Fibroblast of the conjunctiva (primary cell): ENCODE measurements around the gene ADAMTS12.
"Not testable (repeated sequence)": the region's sequence is repeated elsewhere in the genome, so short reads cannot be mapped to it uniquely, and the experiment has no call there.

ENCODE experiments used
- DNase-seq: peaks from one replicate; pipeline ENCODE4 v3.0.0-alpha.2; 2010; ENCODE audit warnings: low read depth

The ADAMTS12 gene

DNA sequence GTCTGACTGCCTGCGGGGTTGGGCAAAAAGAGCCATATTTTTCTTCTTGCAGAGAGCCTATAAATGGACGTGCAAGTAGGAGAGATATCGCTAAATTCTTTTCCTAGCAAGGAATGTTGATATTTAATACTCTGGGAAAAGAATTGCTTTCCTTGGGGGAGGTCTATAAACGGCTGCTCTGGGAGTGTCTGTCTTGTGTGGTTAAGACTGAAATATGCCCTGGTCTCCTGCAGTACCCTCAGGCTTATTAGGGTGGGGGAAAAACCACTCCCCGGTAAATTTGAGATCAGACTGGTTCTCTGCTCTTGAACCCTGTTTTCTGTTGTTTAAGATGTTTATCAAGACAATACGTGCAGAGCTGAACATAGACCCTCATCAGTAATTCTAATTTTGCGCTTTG is 14.5 kb upstream of the ADAMTS12 start:
- not testable (repeated sequence) for DNase-seq

DNA sequence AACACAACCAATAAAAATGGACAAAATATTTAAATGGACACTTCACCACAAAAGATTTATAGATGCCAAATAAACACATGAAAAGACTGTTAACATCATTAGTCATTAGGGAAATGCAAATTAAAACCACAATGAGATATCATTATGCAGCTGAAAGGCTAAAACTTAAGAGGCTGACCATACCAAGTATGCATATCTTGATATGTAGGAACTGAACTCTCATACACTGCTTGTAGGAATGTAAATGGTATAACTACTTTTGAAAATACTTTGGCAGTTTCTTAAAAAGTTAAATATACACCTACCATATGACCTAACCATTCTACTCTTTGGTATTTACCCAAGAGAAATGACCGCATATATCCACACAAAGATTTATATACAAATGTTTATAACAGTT is 13.6 kb upstream of the ADAMTS12 start:
- DNase-seq: no peak

DNA sequence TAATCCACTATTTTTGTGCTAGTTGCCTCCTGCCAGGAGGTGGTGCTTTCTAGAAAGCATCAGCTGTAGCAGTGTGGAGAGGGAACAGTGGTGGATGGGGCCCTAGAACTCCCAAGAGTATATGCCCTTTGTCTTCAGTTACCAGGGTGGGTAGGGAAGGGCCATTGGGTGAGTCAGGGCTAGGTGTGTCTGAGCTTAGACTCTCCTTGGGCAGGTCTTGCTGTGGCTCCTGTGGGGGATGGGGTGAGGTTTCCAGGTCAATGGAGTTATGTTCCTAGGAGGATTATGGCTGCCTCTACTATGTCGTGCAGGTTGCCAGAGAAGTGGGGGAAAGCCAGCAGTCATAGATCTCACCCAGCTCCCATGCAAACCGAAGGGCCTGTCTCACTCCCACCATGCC is 11.3 kb upstream of the ADAMTS12 start:
- no peak for DNase-seq

- no peak for DNase-seq
These were observed 9.4 kb upstream of the ADAMTS12 start for GRCh38 chr5:33901156-33901555.

GRCh38 chr5:33894566-33894965 is 2.8 kb upstream of the ADAMTS12 start:
- no peak for DNase-seq

- peak; percentile 91 for DNase-seq
These were observed 889 bp upstream of the ADAMTS12 start for GRCh38 chr5:33892620-33893137.

GRCh38 chr5:33891446-33891787 is 373 bp downstream of the ADAMTS12 start:
- DNase-seq: no peak

GRCh38 chr5:33890131-33891032 is 1.4 kb downstream of the ADAMTS12 start:
- no peak for DNase-seq

- DNase-seq: no peak
These were observed 3.2 kb downstream of the ADAMTS12 start for GRCh38 chr5:33888587-33888986.

GRCh38 chr5:33887268-33887667 is 4.5 kb downstream of the ADAMTS12 start:
- no peak for DNase-seq

DNA sequence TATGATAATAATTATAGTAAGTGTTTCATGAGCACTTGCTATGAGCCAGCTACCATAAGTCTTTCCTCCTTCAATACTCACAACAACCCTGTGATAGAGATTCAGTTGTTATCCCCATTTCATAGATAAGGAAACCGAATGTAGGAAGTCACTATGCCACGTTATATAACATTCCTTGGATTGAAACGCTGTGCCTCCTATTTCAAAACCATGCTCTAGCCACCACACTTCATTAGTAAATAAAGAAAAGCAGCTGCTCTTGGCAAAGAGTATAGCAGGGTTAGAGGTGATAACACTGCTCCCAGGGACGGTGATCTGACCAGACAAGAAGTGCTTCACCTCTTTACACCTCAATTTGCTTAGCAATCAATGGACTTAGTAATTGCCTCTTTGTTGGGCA is 5.5 kb downstream of the ADAMTS12 start:
- DNase-seq: no peak

- no peak for DNase-seq
These were observed 6.1 kb downstream of the ADAMTS12 start for GRCh38 chr5:33885679-33886078.

- no peak for DNase-seq
These were observed 8.3 kb downstream of the ADAMTS12 start for GRCh38 chr5:33883482-33883881.

- DNase-seq: no peak
These were observed 11.5 kb downstream of the ADAMTS12 start for GRCh38 chr5:33880319-33880718.

- no peak for DNase-seq
These were observed 14.3 kb downstream of the ADAMTS12 start for GRCh38 chr5:33877449-33877848.

- no peak for DNase-seq
These were observed 24.5 kb downstream of the ADAMTS12 start for GRCh38 chr5:33867241-33867640.

DNA sequence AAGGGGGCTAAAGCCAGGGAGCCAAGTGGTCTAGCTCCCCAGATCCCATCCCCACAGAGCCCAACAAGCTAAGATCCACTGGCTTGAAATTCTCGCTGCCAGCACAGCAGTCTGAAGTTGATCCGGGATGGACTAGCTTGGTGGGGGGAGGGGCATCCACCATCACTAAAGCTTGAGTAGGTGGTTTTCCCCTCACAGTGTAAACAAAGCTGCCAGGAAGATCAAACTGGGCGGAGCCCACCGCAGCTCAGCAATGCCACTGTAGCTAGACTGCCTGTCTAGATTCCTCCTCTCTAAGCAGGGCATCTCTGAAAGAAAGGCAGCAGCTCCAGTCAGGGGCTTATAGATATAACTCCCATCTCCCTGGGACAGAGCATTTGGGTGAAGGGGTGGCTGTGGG is 32.6 kb downstream of the ADAMTS12 start:
- DNase-seq: not testable (repeated sequence)

DNA sequence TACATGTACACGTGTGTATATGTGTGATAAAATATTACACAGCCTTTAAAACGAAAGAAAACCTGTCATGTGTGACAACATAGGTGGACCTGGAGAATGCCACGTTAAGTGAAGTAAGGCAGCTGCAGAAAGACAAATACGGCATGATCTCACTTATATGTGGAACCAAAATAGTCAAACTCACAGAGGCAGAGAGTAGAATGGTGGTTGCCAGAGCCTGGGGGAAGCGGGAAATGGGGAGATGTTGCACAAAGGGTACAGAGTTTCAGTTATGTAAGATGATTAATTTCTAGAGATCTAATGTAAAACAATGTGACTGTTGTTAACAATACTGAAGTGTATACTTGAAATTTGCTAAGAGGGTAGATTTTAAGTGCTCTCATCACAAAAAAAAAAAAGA is 34.8 kb downstream of the ADAMTS12 start:
- DNase-seq: no peak

DNA sequence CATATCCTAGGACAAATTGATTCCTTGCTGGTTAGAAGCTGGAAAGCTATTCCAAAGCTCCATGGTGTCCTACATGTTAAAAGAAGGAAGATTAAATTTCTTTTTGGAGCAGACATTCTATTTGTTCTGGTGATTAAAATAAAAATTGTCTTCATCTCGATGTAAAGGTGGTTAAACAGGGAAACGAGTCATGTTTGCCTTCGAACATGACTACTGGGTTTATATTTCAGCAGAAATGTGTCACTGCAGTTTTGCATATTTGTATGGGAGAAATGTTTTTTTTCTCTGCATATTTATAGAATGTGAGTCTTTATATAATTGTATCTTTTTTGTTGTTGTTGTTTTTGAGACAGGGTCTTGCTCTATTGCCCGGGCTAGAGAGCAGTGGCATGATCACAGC is 36.4 kb downstream of the ADAMTS12 start:
- DNase-seq: no peak

DNA sequence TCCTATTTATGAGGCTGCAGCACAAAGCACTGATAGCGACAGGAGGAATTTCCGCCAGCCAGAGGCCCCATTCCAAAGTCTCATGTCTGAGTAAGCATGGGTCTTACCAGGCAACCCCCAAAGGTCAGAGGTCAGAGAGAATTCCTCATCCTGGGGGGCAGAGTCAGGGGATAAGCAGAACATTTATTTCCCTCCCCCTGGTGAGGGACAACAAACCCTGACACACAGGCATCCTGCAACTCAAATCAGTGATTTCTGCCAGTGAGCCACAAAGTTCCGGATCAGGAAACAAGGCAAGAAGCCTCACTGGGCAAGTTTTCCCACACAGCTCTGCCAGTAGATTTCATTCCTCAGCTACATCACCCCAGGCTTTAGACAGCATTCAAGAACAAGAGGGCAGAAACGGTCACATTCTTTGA is 37.0 kb downstream of the ADAMTS12 start:
- no peak for DNase-seq

- no peak for DNase-seq
These were observed 39.0 kb downstream of the ADAMTS12 start for GRCh38 chr5:33852837-33853236.

DNA sequence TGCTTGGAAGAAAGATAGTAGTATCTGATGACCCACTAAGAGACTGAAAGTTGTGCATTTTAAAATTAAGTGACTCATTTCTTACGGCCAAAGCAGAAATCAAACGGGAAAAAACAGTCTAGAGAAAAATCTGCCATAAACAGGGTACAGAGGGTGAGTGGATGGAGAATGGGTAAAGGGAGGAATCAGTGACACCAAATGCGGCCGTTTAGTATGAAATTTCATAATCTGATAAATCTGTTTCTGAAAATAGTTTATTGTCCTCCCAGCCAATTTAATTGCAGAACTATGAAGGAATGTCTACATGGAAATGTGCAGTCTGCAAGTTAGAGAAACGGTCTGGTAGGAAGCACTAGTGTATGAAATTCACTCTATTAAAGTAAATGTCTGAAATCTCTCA is 39.5 kb downstream of the ADAMTS12 start:
- DNase-seq: no peak

- DNase-seq: no peak
These were observed 41.6 kb downstream of the ADAMTS12 start for GRCh38 chr5:33850100-33850594.

DNA sequence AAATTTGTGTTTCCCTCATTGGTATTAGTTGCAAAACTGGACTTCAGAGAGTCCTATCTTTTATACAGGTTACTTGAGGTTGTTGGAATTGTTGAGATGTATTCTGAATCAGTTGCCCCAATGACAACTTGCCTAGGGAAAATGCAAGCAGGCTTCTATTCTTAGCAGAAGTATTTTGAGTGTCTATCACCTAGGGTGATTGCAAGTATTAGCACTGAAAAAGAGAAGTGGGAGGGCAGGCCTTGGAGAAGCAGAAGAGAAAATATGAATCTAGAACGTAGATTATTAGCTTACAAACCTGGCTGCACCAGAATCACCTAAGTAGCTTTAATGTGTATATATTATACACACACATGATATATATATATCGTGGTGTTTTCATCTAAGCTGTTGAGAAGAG is 43.2 kb downstream of the ADAMTS12 start:
- DNase-seq: no peak
